ENCODE data around the gene PDS5A. TPM values are rescaled to one million over a fixed set of nuclear protein-coding genes. Genes with fewer than 3 reads are reported as not detected.

Gene PDS5A
- total and polyA plus RNA-seq, 7 donors, result 14.2 to 34.0 (median 29.2) TPM

- Histone ChIP-seq H3K36me3 (ENCODE audit: insufficient read depth in 1 of 2, low read depth in 1 of 2) (peaks cover 7 to 75% of the 10 kb centered on the region in 2 donors), H3K4me1 (no peaks in the 10 kb centered on the region), H3K4me3 (no peak overlapping the region), H3K27me3 (ENCODE audit: insufficient read depth in 3 of 3, low read length in 2 of 3) (no peaks in the 10 kb centered on the region), H3K27ac (no peak overlapping the region), H3K9me3 (no peaks in the 10 kb centered on the region)
- ATAC-seq, result no peak
- intact Hi-C loops (cut with DNase I), result loop anchor here in 1 of 2 donors (10.0 kb wide), 1 partner anchor 86 kb away; the partner anchor contains the start of gene PDS5A
- TF ChIP-seq CTCF (IDR thresholded peaks at IDR 0.05), result no peak
- DNase-seq, result no peak
- WGBS, 3 donors, result 98% methylated on average over 5 of the region's 5 CpGs
Measured at GRCh38 chr4:39888541-39888940, 89.2 kb downstream of the PDS5A start.

- no peak overlapping the region for H3K27ac ChIP-seq
- peaks cover 2 to 58% of the 10 kb centered on the region in 2 donors for H3K36me3 ChIP-seq (ENCODE audit: insufficient read depth in 1 of 2, low read depth in 1 of 2)
- DNase-seq (no peak), ATAC-seq (no peak)
- TF ChIP-seq CTCF (IDR thresholded peaks at IDR 0.05), result no peak
- no peak overlapping the region for H3K4me3 ChIP-seq
- no peaks in the 10 kb centered on the region for H3K4me1 ChIP-seq
- WGBS, 3 donors, result 96 to 100% (median 98%) methylated on average over 6 of the region's 6 CpGs
- no peaks in the 10 kb centered on the region for H3K9me3 ChIP-seq
- intact Hi-C loops (cut with DNase I), result loop anchor here in 1 of 2 donors (10.0 kb wide), 1 partner anchor 91 kb away; the partner anchor contains the start of gene PDS5A
- no peaks in the 10 kb centered on the region for H3K27me3 ChIP-seq (ENCODE audit: insufficient read depth in 3 of 3, low read length in 2 of 3)
Measured at GRCh38 chr4:39883646-39884045, 94.1 kb downstream of the PDS5A start.

- Histone ChIP-seq H3K36me3 (ENCODE audit: insufficient read depth in 1 of 2, low read depth in 1 of 2) (peaks cover 2 to 64% of the 10 kb centered on the region in 2 donors), H3K4me1 (no peaks in the 10 kb centered on the region), H3K27me3 (ENCODE audit: insufficient read depth in 3 of 3, low read length in 2 of 3) (no peaks in the 10 kb centered on the region), H3K9me3 (no peaks in the 10 kb centered on the region), H3K4me3 (no peak overlapping the region), H3K27ac (no peak overlapping the region)
- WGBS, 3 donors, result 96 to 98% (median 98%) methylated on average over 2 of the region's 2 CpGs
- DNase-seq, result no peak
- intact Hi-C loops (cut with DNase I), result loop anchor here in 1 of 2 donors (10.0 kb wide), 1 partner anchor 93 kb away; the partner anchor contains the start of gene PDS5A
- TF ChIP-seq CTCF (IDR thresholded peaks at IDR 0.05), result no peak
- ATAC-seq, result no peak
Measured at GRCh38 chr4:39881789-39882188, 95.9 kb downstream of the PDS5A start.

- intact Hi-C loops (cut with DNase I), result no loop called here
- 93 to 95% (median 93%) methylated on average over 8 of the region's 8 CpGs for WGBS, 3 donors
- H3K9me3 ChIP-seq, result no peaks in the 10 kb centered on the region
- H3K4me3 ChIP-seq, result no peak overlapping the region
- no peak for TF ChIP-seq CTCF (IDR thresholded peaks at IDR 0.05)
- ATAC-seq (no peak), DNase-seq (no peak)
- no peaks in the 10 kb centered on the region for H3K4me1 ChIP-seq
- H3K36me3 ChIP-seq (ENCODE audit: insufficient read depth in 1 of 2, low read depth in 1 of 2), result peaks cover 0 to 77% of the 10 kb centered on the region in 2 donors
- H3K27ac ChIP-seq, result no peak overlapping the region
- H3K27me3 ChIP-seq (ENCODE audit: insufficient read depth in 3 of 3, low read length in 2 of 3), result no peaks in the 10 kb centered on the region
Measured at GRCh38 chr4:39877971-39878370, 99.7 kb downstream of the PDS5A start.

GRCh38 chr4:39873823-39874222 is 103.9 kb downstream of the PDS5A start:
- no peak for DNase-seq
- intact Hi-C loops (cut with DNase I), result no loop called here
- H3K27ac ChIP-seq, result no peak overlapping the region
- peaks cover 0 to 95% of the 10 kb centered on the region in 2 donors for H3K36me3 ChIP-seq (ENCODE audit: insufficient read depth in 1 of 2, low read depth in 1 of 2)
- H3K27me3 ChIP-seq (ENCODE audit: insufficient read depth in 3 of 3, low read length in 2 of 3), result no peaks in the 10 kb centered on the region
- H3K9me3 ChIP-seq, result no peaks in the 10 kb centered on the region
- no peak for ATAC-seq
- H3K4me1 ChIP-seq, result no peaks in the 10 kb centered on the region
- TF ChIP-seq CTCF (IDR thresholded peaks at IDR 0.05), result no peak
- 93 to 95% (median 94%) methylated on average over 2 of the region's 2 CpGs for WGBS, 3 donors
- H3K4me3 ChIP-seq, result no peak overlapping the region
